Gastrocnemius medialis (tissue), 4 donors: Measurements from ENCODE around the gene ISG20L2.

Experiments used
- POLR2A ChIP-seq, 2 donors: fragments of 450-650 bp; IDR thresholded peaks; one replicate each; pipeline ENCODE4 v1.6.1; 2017; ENCODE audit warnings: antibody characterized with exemption in 2 of 2, mild to moderate bottlenecking in 2 of 2, moderate library complexity in 2 of 2
- TF ChIP-seq, protein P1 (sequence below), 5 experiments: fragments of 450-650 bp in 3 of 5; fragments of 200-600 bp in 2 of 5; sonication (generic) in 2 of 5; IDR thresholded peaks in 4 of 5; conservative IDR thresholded peaks in 1 of 5; 1 replicate in 4 of 5; 2 replicates in 1 of 5; pipeline ENCODE4 v1.5.1; 2016 to 2019; ENCODE audit warnings: antibody characterized with exemption in 5 of 5, mild to moderate bottlenecking in 3 of 5, moderate library complexity in 3 of 5

DNA sequence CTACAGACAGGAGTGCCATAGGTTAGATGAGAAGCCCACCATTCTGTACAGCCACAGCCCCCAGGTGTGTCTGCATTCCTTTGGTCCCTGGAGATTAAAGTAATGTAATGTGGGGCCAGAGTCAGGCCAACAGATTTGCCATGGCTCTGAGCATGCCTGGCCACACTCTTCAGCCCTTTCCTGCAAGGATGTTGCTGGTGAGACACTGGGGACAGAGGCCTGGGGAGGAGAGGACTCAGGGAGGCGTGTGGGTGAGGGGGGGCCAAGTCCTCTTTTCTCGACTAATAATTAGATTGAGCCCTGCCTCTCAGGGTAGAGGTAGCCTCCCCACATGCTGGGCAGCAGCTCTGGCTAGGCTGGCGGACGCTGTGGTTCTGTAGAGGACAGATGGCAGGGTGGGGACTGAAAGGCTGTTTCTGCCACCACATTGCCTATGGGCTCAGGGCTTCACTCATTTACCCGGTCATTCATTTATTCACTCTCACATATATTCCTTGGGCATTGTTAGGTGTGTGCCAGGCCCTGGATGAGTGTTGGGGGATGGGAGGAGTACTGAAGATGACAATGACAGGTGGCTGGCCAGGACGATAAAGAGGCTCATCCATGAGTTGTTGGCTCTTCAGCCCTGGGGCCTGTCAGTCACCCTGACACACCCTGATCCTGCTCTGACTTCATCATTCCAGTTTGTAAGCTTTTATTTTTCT is 31.7 kb upstream of the ISG20L2 start:
- TF ChIP-seq, protein P1, sequence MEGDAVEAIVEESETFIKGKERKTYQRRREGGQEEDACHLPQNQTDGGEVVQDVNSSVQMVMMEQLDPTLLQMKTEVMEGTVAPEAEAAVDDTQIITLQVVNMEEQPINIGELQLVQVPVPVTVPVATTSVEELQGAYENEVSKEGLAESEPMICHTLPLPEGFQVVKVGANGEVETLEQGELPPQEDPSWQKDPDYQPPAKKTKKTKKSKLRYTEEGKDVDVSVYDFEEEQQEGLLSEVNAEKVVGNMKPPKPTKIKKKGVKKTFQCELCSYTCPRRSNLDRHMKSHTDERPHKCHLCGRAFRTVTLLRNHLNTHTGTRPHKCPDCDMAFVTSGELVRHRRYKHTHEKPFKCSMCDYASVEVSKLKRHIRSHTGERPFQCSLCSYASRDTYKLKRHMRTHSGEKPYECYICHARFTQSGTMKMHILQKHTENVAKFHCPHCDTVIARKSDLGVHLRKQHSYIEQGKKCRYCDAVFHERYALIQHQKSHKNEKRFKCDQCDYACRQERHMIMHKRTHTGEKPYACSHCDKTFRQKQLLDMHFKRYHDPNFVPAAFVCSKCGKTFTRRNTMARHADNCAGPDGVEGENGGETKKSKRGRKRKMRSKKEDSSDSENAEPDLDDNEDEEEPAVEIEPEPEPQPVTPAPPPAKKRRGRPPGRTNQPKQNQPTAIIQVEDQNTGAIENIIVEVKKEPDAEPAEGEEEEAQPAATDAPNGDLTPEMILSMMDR (IDR thresholded peaks at IDR 0.05 in 4 of 5, conservative IDR thresholded peaks at IDR 0.05 in 1 of 5): no peak
- no peak for TF ChIP-seq POLR2A (IDR thresholded peaks at IDR 0.05)
